VCaP (cell line): Measurements from ENCODE around the gene SLC15A1.

ENCODE experiments used
- H3K27ac ChIP-seq: fragments of 450-650 bp; 2 replicates; pipeline ENCODE4 v1.5.1; 2017
- CTCF ChIP-seq: fragments of 450-650 bp; conservative IDR thresholded peaks from 2 replicates; pipeline ENCODE4 v1.5.1; 2017; ENCODE audit warnings: mild to moderate bottlenecking, moderate library complexity

The SLC15A1 gene

DNA sequence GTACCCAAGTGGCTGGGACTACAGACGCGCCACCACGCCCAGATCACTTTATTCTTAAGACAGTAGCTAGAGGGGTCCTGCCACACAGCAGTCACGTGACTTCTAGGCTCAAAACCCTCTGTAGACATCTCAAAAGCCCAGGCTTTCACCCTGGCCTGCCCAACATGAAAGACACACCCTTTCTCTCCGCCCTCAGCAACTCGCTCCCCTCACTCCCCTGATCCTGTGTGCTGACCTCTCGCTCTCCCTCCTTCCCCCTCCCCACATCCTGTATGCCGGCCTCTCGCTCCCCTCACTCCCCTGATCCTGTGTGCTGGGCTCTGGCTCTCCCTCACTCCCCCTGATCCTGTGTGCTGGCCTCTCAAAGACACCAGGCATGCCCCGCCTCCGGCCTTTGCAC lies 77.4 kb downstream of the SLC15A1 start:
- no peak for TF ChIP-seq CTCF
- no peak overlapping the region for H3K27ac ChIP-seq

- peak; percentile 94 for TF ChIP-seq CTCF
- peak overlapping the region; percentile 25; the same call in 1 of the 2 replicates for H3K27ac ChIP-seq
Observed at GRCh38 chr13:98672947-98673613, 79.4 kb downstream of the SLC15A1 start.

GRCh38 chr13:98668155-98668554 lies 84.3 kb downstream of the SLC15A1 start:
- no peak overlapping the region for H3K27ac ChIP-seq
- no peak for TF ChIP-seq CTCF

DNA sequence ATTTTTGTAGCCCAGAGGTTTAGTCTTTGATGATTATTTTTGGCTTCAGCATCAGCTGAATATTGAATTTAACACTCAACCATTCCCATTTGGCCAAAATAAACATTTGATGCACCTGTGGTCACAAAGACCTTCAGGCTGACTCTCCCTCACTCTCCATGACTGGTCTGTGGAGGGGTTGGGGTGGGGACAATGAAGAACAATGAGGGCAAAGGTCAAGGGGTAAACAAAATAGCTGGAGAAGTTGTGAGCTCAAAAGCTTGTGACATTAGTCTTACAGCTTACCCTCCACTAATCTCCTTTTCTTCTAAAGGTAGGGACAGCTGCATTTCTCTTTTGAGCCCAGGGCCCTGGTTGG lies 86.9 kb downstream of the SLC15A1 start:
- no peak for TF ChIP-seq CTCF
- H3K27ac ChIP-seq: no peak overlapping the region

DNA sequence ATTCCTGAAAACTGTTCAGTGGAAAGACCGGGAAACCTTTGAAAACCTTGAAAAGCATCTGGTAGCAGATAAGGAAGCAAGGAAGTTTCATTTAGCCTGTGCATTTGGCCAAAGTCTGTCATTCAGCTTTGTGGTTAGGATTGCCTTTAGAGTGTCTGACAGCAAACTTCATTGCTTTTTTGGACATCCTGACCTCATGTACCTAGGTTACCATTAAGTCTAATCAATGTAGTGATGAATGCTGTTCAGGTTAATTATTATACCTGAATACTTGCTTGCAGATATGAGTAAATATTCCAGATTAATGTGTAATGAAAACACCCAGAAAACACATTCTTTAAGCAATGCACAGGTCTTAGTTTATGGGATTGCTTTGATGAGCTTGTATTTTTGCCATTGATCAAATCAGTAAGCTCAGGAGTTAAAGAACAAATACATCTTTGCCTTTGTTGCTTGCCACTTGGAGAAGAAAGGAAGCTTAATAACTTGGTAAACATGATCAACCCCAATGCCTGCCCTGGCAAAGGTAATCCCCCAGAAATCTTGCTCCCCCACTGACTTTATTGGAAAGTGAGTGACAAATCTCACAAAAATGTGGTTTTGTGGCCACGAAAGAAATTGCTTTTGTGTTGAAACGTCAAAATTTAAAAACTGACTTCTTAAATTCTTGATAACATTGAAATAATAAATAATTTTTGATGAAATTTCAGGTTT lies 87.4 kb downstream of the SLC15A1 start:
- TF ChIP-seq CTCF: no peak
- H3K27ac ChIP-seq: no peak overlapping the region

GRCh38 chr13:98664510-98664909 lies 88.0 kb downstream of the SLC15A1 start:
- no peak overlapping the region for H3K27ac ChIP-seq
- no peak for TF ChIP-seq CTCF

DNA sequence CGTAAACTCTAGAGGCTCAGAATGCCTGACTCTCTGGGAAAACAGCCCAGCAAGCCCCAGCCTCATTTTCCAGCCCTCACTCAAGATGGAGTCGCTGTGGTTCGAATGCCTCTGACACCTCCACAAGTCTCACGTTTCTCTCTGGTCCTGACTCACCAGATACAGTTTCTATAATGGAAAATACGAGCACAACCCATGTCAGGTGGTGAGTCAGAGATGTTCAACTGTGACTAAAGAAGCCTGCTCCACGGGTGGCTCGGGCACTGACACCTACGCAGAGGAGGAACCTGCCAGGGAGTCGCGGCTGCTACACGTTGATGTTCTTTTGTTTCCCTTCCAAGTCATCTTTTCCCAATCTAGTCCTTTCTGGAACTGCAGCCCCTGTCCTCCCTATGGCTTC lies 88.4 kb downstream of the SLC15A1 start:
- no peak overlapping the region for H3K27ac ChIP-seq
- no peak for TF ChIP-seq CTCF
